MM.1S (cell line): ENCODE measurements around the gene TIMP1.
A peak's percentile ranks its signal among the peaks of the same experiment; 100 is the strongest.

Source experiments
- DNase-seq: peaks from one replicate; pipeline ENCODE4 v3.0.0-alpha.2; 2015
- H2AFZ ChIP-seq: fragments of 300-600 bp; sonication (generic); 2 replicates; pipeline ENCODE4 v1.6.0; 2016; ENCODE audit warnings: antibody characterized with exemption, low read length
- H3F3A ChIP-seq: fragments of 300-600 bp; sonication (generic); 2 replicates; pipeline ENCODE4 v1.6.1; 2016; ENCODE audit warnings: mild to moderate bottlenecking, antibody characterized with exemption, low read length, moderate library complexity, mixed read lengths; ENCODE audit not compliant: insufficient read depth
- H3K27ac ChIP-seq: fragments of 300-600 bp; sonication (generic); 2 replicates; pipeline ENCODE4 v1.5.1; 2016; ENCODE audit warnings: mild to moderate bottlenecking, low read length
- H3K27me3 ChIP-seq: fragments of 300-600 bp; sonication (generic); replicated peaks from 2 replicates; pipeline ENCODE4 v1.6.0; 2016; ENCODE audit warnings: low read length; ENCODE audit not compliant: insufficient read depth
- H3K36me3 ChIP-seq: fragments of 300-600 bp; sonication (generic); replicated peaks from 2 replicates; pipeline ENCODE4 v1.6.1; 2016; ENCODE audit warnings: mild to moderate bottlenecking, low read length, mixed read lengths; ENCODE audit not compliant: insufficient read depth
- H3K4me1 ChIP-seq: fragments of 300-600 bp; sonication (generic); 2 replicates; pipeline ENCODE4 v1.6.1; 2016; ENCODE audit warnings: low read length, mixed read lengths
- H3K4me2 ChIP-seq: fragments of 300-600 bp; sonication (generic); 2 replicates; pipeline ENCODE4 v1.6.0; 2016; ENCODE audit warnings: low read depth, low read length
- H3K4me3 ChIP-seq: fragments of 300-600 bp; sonication (generic); 2 replicates; pipeline ENCODE4 v1.5.1; 2016; ENCODE audit warnings: low read length, mixed read lengths
- H3K79me2 ChIP-seq: fragments of 300-600 bp; sonication (generic); 2 replicates; pipeline ENCODE4 v1.6.1; 2016; ENCODE audit warnings: mixed run types, low read length, mixed read lengths
- H3K9ac ChIP-seq: fragments of 300-600 bp; sonication (generic); 2 replicates; pipeline ENCODE4 v1.6.1; 2016; ENCODE audit warnings: low read length, mixed read lengths
- H3K9me2 ChIP-seq: fragments of 300-600 bp; sonication (generic); replicated peaks from 2 replicates; pipeline ENCODE4 v1.6.1; 2016; ENCODE audit warnings: mild to moderate bottlenecking, low read length, mixed read lengths; ENCODE audit not compliant: insufficient read depth
- H3K9me3 ChIP-seq: fragments of 300-600 bp; sonication (generic); replicated peaks from 2 replicates; pipeline ENCODE4 v1.6.1; 2016; ENCODE audit warnings: mild to moderate bottlenecking, low read length, mixed read lengths; ENCODE audit not compliant: insufficient read depth
- H4K20me1 ChIP-seq: fragments of 300-600 bp; sonication (generic); 2 replicates; pipeline ENCODE4 v1.6.1; 2016; ENCODE audit warnings: mild to moderate bottlenecking, low read length, moderate library complexity, mixed read lengths; ENCODE audit not compliant: insufficient read depth
- CTCF ChIP-seq: fragments of 300-600 bp; sonication (generic); IDR thresholded peaks from 2 replicates; pipeline ENCODE4 v1.5.1; 2016; ENCODE audit warnings: antibody characterized with exemption, low read length, mixed read lengths
- EZH2 ChIP-seq: fragments of 300-600 bp; sonication (generic); optimal IDR thresholded peaks from 2 replicates; pipeline ENCODE3; 2017; ENCODE audit warnings: low read depth, mild to moderate bottlenecking, antibody characterized with exemption, low read length, mixed read lengths
- EZH2phosphoT487 ChIP-seq: fragments of 300-600 bp; sonication (generic); IDR thresholded peaks from 2 replicates; pipeline ENCODE4 v1.6.1; 2018; ENCODE audit warnings: antibody characterized with exemption, low read length

TIMP1 gene

GRCh38 chrX:47543496-47543895 is 38.7 kb upstream of the TIMP1 start:
- no peak overlapping the region for H3K27ac ChIP-seq
- no peaks in the 10 kb centered on the region for H3K9me2 ChIP-seq
- no peak overlapping the region for H3K9ac ChIP-seq
- H3K4me1 ChIP-seq = no peaks in the 10 kb centered on the region
- no peaks in the 10 kb centered on the region for H3K9me3 ChIP-seq
- no peak overlapping the region for H2AFZ ChIP-seq
- no peaks in the 10 kb centered on the region for H3K27me3 ChIP-seq
- H4K20me1 ChIP-seq = no peaks in the 10 kb centered on the region
- no peaks in the 10 kb centered on the region for H3K79me2 ChIP-seq
- no peak overlapping the region for H3K4me2 ChIP-seq
- TF ChIP-seq CTCF (no peak), EZH2 (no peak), EZH2phosphoT487 (no peak)
- no peaks in the 10 kb centered on the region for H3F3A ChIP-seq
- DNase-seq = no peak
- no peaks in the 10 kb centered on the region for H3K36me3 ChIP-seq
- no peak overlapping the region for H3K4me3 ChIP-seq

- Histone ChIP-seq H4K20me1 (no peaks in the 10 kb centered on the region), H3F3A (no peaks in the 10 kb centered on the region), H3K9ac (peak overlapping the region; percentile 51; the same call in 1 of the 2 replicates), H3K27me3 (no peaks in the 10 kb centered on the region), H3K4me3 (peak overlapping the region; percentile 46), H3K9me3 (no peaks in the 10 kb centered on the region), H2AFZ (no peak overlapping the region), H3K4me1 (peaks cover 8% of the 10 kb centered on the region), H3K27ac (no peak overlapping the region), H3K36me3 (no peaks in the 10 kb centered on the region), H3K4me2 (peak overlapping the region; percentile 15; the same call in 1 of the 2 replicates), H3K9me2 (no peaks in the 10 kb centered on the region), H3K79me2 (no peaks in the 10 kb centered on the region)
- TF ChIP-seq CTCF (no peak), EZH2 (no peak), EZH2phosphoT487 (no peak)
- DNase-seq = peak; percentile 82
Measured at GRCh38 chrX:47556045-47556623, 26.1 kb upstream of the TIMP1 start.

GRCh38 chrX:47558436-47558835 is 23.8 kb upstream of the TIMP1 start:
- Histone ChIP-seq H2AFZ (no peak overlapping the region), H3K36me3 (no peaks in the 10 kb centered on the region), H3K9me3 (no peaks in the 10 kb centered on the region), H3K27me3 (no peaks in the 10 kb centered on the region), H3K9ac (no peak overlapping the region), H3K4me2 (no peak overlapping the region), H3K79me2 (peaks cover 20% of the 10 kb centered on the region), H4K20me1 (no peaks in the 10 kb centered on the region), H3K4me3 (no peak overlapping the region), H3K27ac (no peak overlapping the region), H3K9me2 (no peaks in the 10 kb centered on the region), H3F3A (no peaks in the 10 kb centered on the region), H3K4me1 (no peaks in the 10 kb centered on the region)
- TF ChIP-seq EZH2 = no peak
- TF ChIP-seq EZH2phosphoT487 = no peak
- no peak for TF ChIP-seq CTCF
- no peak for DNase-seq
